ENCODE results near the gene SLC8A2. TPM values are rescaled to one million over a fixed set of nuclear protein-coding genes. Genes with fewer than 3 reads are reported as not detected.

Gene SLC8A2
- total RNA-seq, 2 donors from 2014 or later: 0.74 to 2.3 TPM

GRCh38 chr19:47407417-47407774, 64.3 kb downstream of the SLC8A2 start:
- TF ChIP-seq, protein P1, sequence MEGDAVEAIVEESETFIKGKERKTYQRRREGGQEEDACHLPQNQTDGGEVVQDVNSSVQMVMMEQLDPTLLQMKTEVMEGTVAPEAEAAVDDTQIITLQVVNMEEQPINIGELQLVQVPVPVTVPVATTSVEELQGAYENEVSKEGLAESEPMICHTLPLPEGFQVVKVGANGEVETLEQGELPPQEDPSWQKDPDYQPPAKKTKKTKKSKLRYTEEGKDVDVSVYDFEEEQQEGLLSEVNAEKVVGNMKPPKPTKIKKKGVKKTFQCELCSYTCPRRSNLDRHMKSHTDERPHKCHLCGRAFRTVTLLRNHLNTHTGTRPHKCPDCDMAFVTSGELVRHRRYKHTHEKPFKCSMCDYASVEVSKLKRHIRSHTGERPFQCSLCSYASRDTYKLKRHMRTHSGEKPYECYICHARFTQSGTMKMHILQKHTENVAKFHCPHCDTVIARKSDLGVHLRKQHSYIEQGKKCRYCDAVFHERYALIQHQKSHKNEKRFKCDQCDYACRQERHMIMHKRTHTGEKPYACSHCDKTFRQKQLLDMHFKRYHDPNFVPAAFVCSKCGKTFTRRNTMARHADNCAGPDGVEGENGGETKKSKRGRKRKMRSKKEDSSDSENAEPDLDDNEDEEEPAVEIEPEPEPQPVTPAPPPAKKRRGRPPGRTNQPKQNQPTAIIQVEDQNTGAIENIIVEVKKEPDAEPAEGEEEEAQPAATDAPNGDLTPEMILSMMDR (IDR thresholded peaks at IDR 0.05): no peak
- Histone ChIP-seq H3K27ac (no peak overlapping the region), H3K4me1 (no peaks in the 10 kb centered on the region), H3K27me3 (no peaks in the 10 kb centered on the region), H3K9ac (ENCODE audit: low read depth in 2 of 2, low read length in 2 of 2) (no peak overlapping the region), H3K36me3 (no peaks in the 10 kb centered on the region), H3K9me3 (no peaks in the 10 kb centered on the region), H3K4me3 (no peak overlapping the region)
- intact Hi-C loops (cut with DNase I): no loop called here
- DNase-seq: no peak

DNA sequence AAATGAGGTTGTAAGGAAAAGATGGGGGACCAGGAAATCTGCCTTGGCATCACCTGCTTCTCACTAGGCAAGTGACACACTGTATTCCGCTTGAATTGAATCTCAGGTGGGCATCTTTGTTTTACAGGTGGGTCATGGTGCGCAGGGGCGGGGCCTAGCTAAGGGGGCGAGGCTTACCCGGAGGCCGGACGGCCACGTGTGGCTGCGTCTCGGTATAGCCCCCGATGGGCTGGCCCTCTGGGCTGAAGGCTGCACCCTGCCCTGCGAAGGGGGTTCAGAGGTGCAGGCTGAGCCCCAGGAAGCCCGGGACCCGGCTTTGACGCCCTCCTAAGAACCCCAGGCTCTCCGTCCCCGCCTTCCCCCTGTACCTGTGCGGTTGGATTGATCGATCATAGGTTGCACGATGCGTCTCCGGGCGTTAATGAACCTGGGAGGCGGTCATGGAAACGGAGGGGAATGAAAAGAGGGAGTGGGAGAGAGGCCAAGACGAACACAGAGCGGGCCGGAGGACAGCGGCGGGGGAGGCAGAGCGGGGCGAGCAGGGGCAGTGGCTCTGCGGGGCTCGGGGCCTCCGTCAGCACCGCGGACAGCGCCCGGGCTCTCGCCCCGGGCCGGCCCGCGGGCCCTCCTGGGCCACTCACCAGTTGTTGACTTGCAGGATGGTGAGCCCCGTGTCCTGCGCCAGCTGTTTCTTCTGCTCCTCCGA, 64.8 kb downstream of the SLC8A2 start:
- H3K4me1 ChIP-seq: no peaks in the 10 kb centered on the region
- H3K9me3 ChIP-seq: no peaks in the 10 kb centered on the region
- no peaks in the 10 kb centered on the region for H3K27me3 ChIP-seq
- intact Hi-C loops (cut with DNase I): no loop called here
- no peaks in the 10 kb centered on the region for H3K36me3 ChIP-seq
- no peak for DNase-seq
- H3K4me3 ChIP-seq: no peak overlapping the region
- H3K27ac ChIP-seq: no peak overlapping the region
- H3K9ac ChIP-seq (ENCODE audit: low read depth in 2 of 2, low read length in 2 of 2): no peak overlapping the region
- TF ChIP-seq, protein P1 (IDR thresholded peaks at IDR 0.05): no peak

DNA sequence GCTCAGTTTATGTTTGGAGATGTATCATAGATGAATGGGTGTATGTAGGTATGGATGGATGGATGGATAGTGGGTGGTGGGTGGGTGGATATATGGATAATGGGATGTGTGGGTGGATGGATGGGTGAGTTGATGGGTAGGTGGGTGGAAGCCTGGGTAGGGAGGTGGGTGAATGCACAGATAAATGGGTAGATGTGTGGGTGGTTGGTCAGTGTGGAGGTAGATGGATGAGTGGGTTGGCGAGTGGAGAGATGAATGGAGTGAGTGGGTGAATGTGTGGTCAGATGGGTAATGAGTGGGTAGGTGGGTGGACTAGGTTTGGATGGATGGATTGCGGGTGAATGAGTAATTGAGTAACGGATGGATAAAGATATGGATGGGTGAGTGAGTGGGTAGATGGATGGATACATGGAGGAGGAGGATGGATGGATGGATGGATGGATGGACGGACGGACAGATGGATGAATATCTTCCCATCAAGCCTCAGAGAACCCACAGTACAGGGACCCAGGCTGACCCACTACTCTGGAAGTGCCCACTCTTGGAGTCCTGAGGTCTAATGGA, 65.8 kb downstream of the SLC8A2 start:
- Histone ChIP-seq H3K27me3 (no peaks in the 10 kb centered on the region), H3K36me3 (no peaks in the 10 kb centered on the region), H3K4me1 (no peaks in the 10 kb centered on the region), H3K4me3 (no peak overlapping the region), H3K9ac (ENCODE audit: low read depth in 2 of 2, low read length in 2 of 2) (no peak overlapping the region), H3K27ac (no peak overlapping the region), H3K9me3 (no peaks in the 10 kb centered on the region)
- DNase-seq: no peak
- intact Hi-C loops (cut with DNase I): no loop called here
- TF ChIP-seq, protein P1 (IDR thresholded peaks at IDR 0.05): no peak

- Histone ChIP-seq H3K4me3 (no peak overlapping the region), H3K27me3 (no peaks in the 10 kb centered on the region), H3K9me3 (no peaks in the 10 kb centered on the region), H3K9ac (ENCODE audit: low read depth in 2 of 2, low read length in 2 of 2) (no peak overlapping the region), H3K27ac (no peak overlapping the region), H3K4me1 (no peaks in the 10 kb centered on the region), H3K36me3 (no peaks in the 10 kb centered on the region)
- TF ChIP-seq, protein P1 (IDR thresholded peaks at IDR 0.05): no peak
- intact Hi-C loops (cut with DNase I): no loop called here
- no peak for DNase-seq
Measured at GRCh38 chr19:47405197-47405550, 66.5 kb downstream of the SLC8A2 start.

- Histone ChIP-seq H3K4me1 (no peaks in the 10 kb centered on the region), H3K9me3 (no peaks in the 10 kb centered on the region), H3K27ac (no peak overlapping the region), H3K4me3 (no peak overlapping the region), H3K27me3 (no peaks in the 10 kb centered on the region), H3K9ac (ENCODE audit: low read depth in 2 of 2, low read length in 2 of 2) (no peak overlapping the region), H3K36me3 (no peaks in the 10 kb centered on the region)
- TF ChIP-seq, protein P1 (IDR thresholded peaks at IDR 0.05): no peak
- intact Hi-C loops (cut with DNase I): no loop called here
- no peak for DNase-seq
Measured at GRCh38 chr19:47404334-47405196, 67.1 kb downstream of the SLC8A2 start.
